Endothelial cell of umbilical vein (primary cell): ENCODE data around the gene SETMAR. TPM values are rescaled to one million over a fixed set of nuclear protein-coding genes. Genes with fewer than 3 reads are reported as not detected.
"Not testable (repeated sequence)": the region's sequence is repeated elsewhere in the genome, so short reads cannot be mapped to it uniquely, and the experiment has no call there.

ENCODE experiments used
- BruUV-seq: library from RNA; stranded (reverse); fragments of 400-500 nt; replicated peaks from 2 replicates; lab custom pipeline; 2021; lab: Mats Ljungman, UMichigan
- CTCF ChIA-PET: fragments of 300-600, 350-600 bp; sonication (Branson Sonifier 250); formaldehyde crosslinking; loops from one replicate; lab custom pipeline; 2021; ENCODE audit warnings: antibody characterized with exemption, inconsistent platforms; lab: Charles Lee
- POLR2A ChIA-PET: fragments of 300-600, 350-600 bp; sonication (Branson Sonifier 250); formaldehyde crosslinking; loops from one replicate; lab custom pipeline; 2021; ENCODE audit warnings: antibody characterized with exemption, inconsistent platforms; lab: Charles Lee
- DNase-seq: peaks from one replicate; pipeline ENCODE4 v3.0.0-alpha.2; 2011; ENCODE audit warnings: low read depth, low spot score
- FAIRE-seq: peaks from 2 replicates; lab custom pipeline; 2011; peaks lifted over from hg19 to GRCh38; lab: Jason Lieb, UNC
- H2AFZ ChIP-seq: 2 replicates; pipeline ENCODE4 v1.6.0; 2012; ENCODE audit warnings: low read depth, low read length, control low read depth, inconsistent platforms
- H3K27ac ChIP-seq: 2 replicates; pipeline ENCODE4 v1.5.1; 2011; ENCODE audit warnings: low read depth, mild to moderate bottlenecking, control low read depth, low read length, moderate library complexity; ENCODE audit not compliant: insufficient read depth
- H3K27me3 ChIP-seq, 2 experiments: 2 replicates each; pipeline versions ENCODE4 v1.6.0 to v1.6.1; 2011; ENCODE audit warnings: low read length in 2 of 2, mixed read lengths in 1 of 2; ENCODE audit not compliant: control insufficient read depth in 2 of 2, insufficient read depth in 2 of 2
- H3K36me3 ChIP-seq, 2 experiments: 2 replicates in 1 of 2; 3 replicates in 1 of 2; pipeline ENCODE4 v1.5.1; 2011; ENCODE audit warnings: low read length in 2 of 2, mild to moderate bottlenecking in 1 of 2, moderate library complexity in 1 of 2; ENCODE audit not compliant: control insufficient read depth in 2 of 2, insufficient read depth in 2 of 2; ENCODE audit errors: extremely low read depth in 1 of 2
- H3K4me1 ChIP-seq: 3 replicates; pipeline ENCODE4 v1.5.1; 2011; ENCODE audit warnings: mild to moderate bottlenecking, low read length; ENCODE audit not compliant: control insufficient read depth, insufficient read depth; ENCODE audit errors: extremely low read depth
- H3K4me2 ChIP-seq: 2 replicates; pipeline ENCODE4 v1.6.1; 2011; ENCODE audit warnings: low read length, control low read depth, mixed read lengths; ENCODE audit not compliant: insufficient read depth
- H3K4me3 ChIP-seq, 3 experiments: fragments of 200-600 bp in 1 of 3; sonication (generic), shearing (Covaris generic) in 1 of 3; replicated peaks in 1 of 3; 2 replicates each; pipeline ENCODE4 v1.5.1; 2011 to 2016; ENCODE audit warnings: control low read depth in 3 of 3, low read length in 3 of 3, mild to moderate bottlenecking in 2 of 3, inconsistent platforms in 1 of 3, low read depth in 1 of 3, moderate library complexity in 1 of 3; ENCODE audit not compliant: insufficient read depth in 1 of 3
- H3K79me2 ChIP-seq: 2 replicates; pipeline ENCODE4 v1.6.0; 2012; ENCODE audit warnings: low read length, inconsistent platforms; ENCODE audit not compliant: control insufficient read depth, insufficient read depth
- H3K9ac ChIP-seq: replicated peaks from 2 replicates; pipeline ENCODE3; 2011; ENCODE audit warnings: low read length, control low read depth; ENCODE audit not compliant: insufficient read depth; ENCODE audit errors: extremely low read depth
- H3K9me1 ChIP-seq: replicated peaks from 3 replicates; pipeline ENCODE4 v1.6.0; 2011; ENCODE audit warnings: mild to moderate bottlenecking, low read length; ENCODE audit not compliant: control insufficient read depth, insufficient read depth; ENCODE audit errors: extremely low read depth
- H3K9me3 ChIP-seq: replicated peaks from 2 replicates; pipeline ENCODE4 v1.5.1; 2012; ENCODE audit warnings: low read length, inconsistent platforms; ENCODE audit not compliant: control insufficient read depth, insufficient read depth
- H4K20me1 ChIP-seq: replicated peaks from 2 replicates; pipeline ENCODE3; 2011; ENCODE audit warnings: mild to moderate bottlenecking, low read length; ENCODE audit not compliant: control insufficient read depth, insufficient read depth; ENCODE audit errors: extremely low read depth
- EZH2 ChIP-seq: IDR thresholded peaks from 2 replicates; pipeline ENCODE4 v1.6.1; 2012; ENCODE audit warnings: borderline replicate concordance, low read depth, mild to moderate bottlenecking, moderate library complexity, low read length, inconsistent platforms; ENCODE audit not compliant: severe bottlenecking
- FOS ChIP-seq: IDR thresholded peaks from 2 replicates; pipeline ENCODE4 v1.6.1; 2011; ENCODE audit warnings: mild to moderate bottlenecking, low read length, moderate library complexity, borderline replicate concordance; ENCODE audit not compliant: insufficient read depth
- JUN ChIP-seq: IDR thresholded peaks from 2 replicates; pipeline ENCODE4 v1.6.1; 2011; ENCODE audit warnings: borderline replicate concordance, low read depth; ENCODE audit not compliant: insufficient read length, insufficient read depth
- MYC ChIP-seq: IDR thresholded peaks from one replicate; pipeline ENCODE4 v1.6.1; 2011; ENCODE audit warnings: mild to moderate bottlenecking, low read depth, low read length
- POLR2A ChIP-seq: IDR thresholded peaks from 2 replicates; pipeline ENCODE4 v1.6.1; 2012; ENCODE audit warnings: low read depth, mild to moderate bottlenecking, control low read depth, low read length
- POLR2AphosphoS5 ChIP-seq: IDR thresholded peaks from 2 replicates; pipeline ENCODE4 v1.6.1; 2012; ENCODE audit warnings: low read depth, mild to moderate bottlenecking, control low read depth, low read length, moderate library complexity; ENCODE audit not compliant: insufficient read depth
- dilution Hi-C: fragments of 300-500 bp; cut with MboI; formaldehyde crosslinking; loops from one replicate; pipeline ENCODE4 v1.15.0; 2019; ENCODE audit warnings: low sequenced_read_pairs; ENCODE audit not compliant: extremely low pct_ligation_motif_present
- intact Hi-C: fragments of 100-400 bp; cut with micrococcal nuclease; formaldehyde crosslinking; loops from one replicate; pipeline ENCODE4 v1.10.0; 2022
- polyA plus RNA-seq, 4 experiments: library from polyadenylated mRNA; depleted of rRNA in 3 of 4; stranded (reverse) in 3 of 4; unstranded in 1 of 4; fragments of >200 nt; gene quantifications; 2 replicates each; pipeline versions ENCODE4 v1.2.1 to v1.2.3, GENCODE V29; 2011 to 2012; ENCODE audit warnings: missing spikeins in 1 of 4
- total RNA-seq: library from RNA; stranded (reverse); gene quantifications from 2 replicates; pipeline ENCODE4 v1.2.3, GENCODE V29; 2021
- TF ChIP-seq, protein P1 (sequence below), 2 donors: IDR thresholded peaks; 1 replicate in 1 of 2; 2 replicates in 1 of 2; pipeline ENCODE4 v1.5.1; 2011; ENCODE audit warnings: low read length in 2 of 2, mild to moderate bottlenecking in 2 of 2, moderate library complexity in 2 of 2, control low read depth in 1 of 2, inconsistent platforms in 1 of 2, low read depth in 1 of 2; ENCODE audit not compliant: insufficient read depth in 1 of 2; ENCODE audit errors: extremely low read depth in 1 of 2

Gene SETMAR
- total and polyA plus RNA-seq, 2 donors (not counting 3 experiments of a cell fraction or from before 2014, with no cell fraction given): 9.6 to 15.4 TPM

DNA sequence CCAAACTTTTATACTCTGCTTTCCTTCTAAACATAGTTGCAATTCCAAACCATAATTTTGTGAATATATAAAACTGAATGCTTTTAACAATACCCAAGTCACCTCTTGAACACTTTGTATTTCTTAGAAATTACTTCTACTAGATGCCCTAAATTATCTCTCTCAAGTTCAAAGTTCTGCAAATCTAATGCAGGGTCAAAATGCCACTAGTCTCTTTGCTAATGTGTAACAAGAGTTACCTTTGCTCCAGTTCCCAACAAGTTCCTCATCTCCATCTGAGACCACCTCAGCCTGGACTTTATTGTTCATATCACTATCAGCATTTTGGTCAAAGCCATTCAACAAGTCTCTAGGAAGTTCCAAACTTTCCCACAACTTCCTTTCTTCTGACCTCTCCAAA is 26.6 kb downstream of the SETMAR start:
- H3K9me1 ChIP-seq, BruUV-seq, H3K9ac ChIP-seq, CTCF ChIA-PET, H3K9me3 ChIP-seq, dilution Hi-C loops, POLR2A ChIA-PET, FAIRE-seq, H3K4me2 ChIP-seq, H3K36me3 ChIP-seq, H3K4me3 ChIP-seq, intact Hi-C loops, H3K79me2 ChIP-seq, H3K4me1 ChIP-seq, DNase-seq, H3K27me3 ChIP-seq, H3K27ac ChIP-seq, H2AFZ ChIP-seq, H4K20me1 ChIP-seq: not testable (repeated sequence)

DNA sequence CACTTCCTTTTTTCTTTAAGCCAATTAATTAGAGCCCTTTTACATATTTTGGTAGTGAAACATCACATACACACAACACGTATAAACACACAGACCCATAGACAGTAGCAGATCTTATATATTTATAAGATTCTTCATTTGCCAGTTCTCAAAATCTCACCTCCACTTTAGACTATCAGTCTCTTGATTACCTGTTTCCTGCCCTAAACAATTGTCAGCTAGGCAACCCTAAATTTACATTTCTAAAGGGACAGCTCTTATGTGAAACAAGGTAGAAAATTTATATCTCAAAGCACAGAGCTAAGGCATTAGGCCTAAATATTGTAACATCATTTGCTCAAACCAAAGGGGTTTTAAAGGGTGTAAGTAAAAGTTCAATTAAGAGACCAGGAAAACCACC is 28.9 kb downstream of the SETMAR start:
- no peak for FAIRE-seq
- Histone ChIP-seq H3K9ac (no peak overlapping the region), H3K36me3 (no peaks in the 10 kb centered on the region), H3K4me3 (no peak overlapping the region), H3K27ac (no peak overlapping the region), H2AFZ (no peak overlapping the region), H3K9me1 (no peaks in the 10 kb centered on the region), H3K79me2 (no peaks in the 10 kb centered on the region), H3K4me2 (no peak overlapping the region), H4K20me1 (no peaks in the 10 kb centered on the region), H3K27me3 (no peaks in the 10 kb centered on the region), H3K4me1 (no peaks in the 10 kb centered on the region), H3K9me3 (no peaks in the 10 kb centered on the region)
- DNase-seq: no peak
- intact Hi-C loops: no loop called here
- dilution Hi-C loops: no loop called here
- TF ChIP-seq POLR2AphosphoS5 (no peak), JUN (no peak), POLR2A (no peak), FOS (no peak), MYC (no peak), EZH2 (no peak)
- TF ChIP-seq, protein P1, sequence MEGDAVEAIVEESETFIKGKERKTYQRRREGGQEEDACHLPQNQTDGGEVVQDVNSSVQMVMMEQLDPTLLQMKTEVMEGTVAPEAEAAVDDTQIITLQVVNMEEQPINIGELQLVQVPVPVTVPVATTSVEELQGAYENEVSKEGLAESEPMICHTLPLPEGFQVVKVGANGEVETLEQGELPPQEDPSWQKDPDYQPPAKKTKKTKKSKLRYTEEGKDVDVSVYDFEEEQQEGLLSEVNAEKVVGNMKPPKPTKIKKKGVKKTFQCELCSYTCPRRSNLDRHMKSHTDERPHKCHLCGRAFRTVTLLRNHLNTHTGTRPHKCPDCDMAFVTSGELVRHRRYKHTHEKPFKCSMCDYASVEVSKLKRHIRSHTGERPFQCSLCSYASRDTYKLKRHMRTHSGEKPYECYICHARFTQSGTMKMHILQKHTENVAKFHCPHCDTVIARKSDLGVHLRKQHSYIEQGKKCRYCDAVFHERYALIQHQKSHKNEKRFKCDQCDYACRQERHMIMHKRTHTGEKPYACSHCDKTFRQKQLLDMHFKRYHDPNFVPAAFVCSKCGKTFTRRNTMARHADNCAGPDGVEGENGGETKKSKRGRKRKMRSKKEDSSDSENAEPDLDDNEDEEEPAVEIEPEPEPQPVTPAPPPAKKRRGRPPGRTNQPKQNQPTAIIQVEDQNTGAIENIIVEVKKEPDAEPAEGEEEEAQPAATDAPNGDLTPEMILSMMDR (IDR thresholded peaks at IDR 0.05; ENCODE audit: extremely low read depth in 1 of 2, insufficient read depth in 1 of 2, low read depth in 1 of 2, low read length in 2 of 2): no peak
- POLR2A ChIA-PET: no interaction called here
- CTCF ChIA-PET: interaction anchor here (1.7 kb wide), 1 partner anchor 253 kb away, joined by 4 read pairs; no protein-coding TSS in a partner anchor
- BruUV-seq: no TSS peak
